Anterior cingulate cortex (tissue), 58 donors: ENCODE results near the gene SNX24.

Experiments
- DNase-seq, 58 donors: peaks; one replicate each; lab custom pipeline; 2025; lab: John Stamatoyannopoulos, UW

Gene SNX24

DNA sequence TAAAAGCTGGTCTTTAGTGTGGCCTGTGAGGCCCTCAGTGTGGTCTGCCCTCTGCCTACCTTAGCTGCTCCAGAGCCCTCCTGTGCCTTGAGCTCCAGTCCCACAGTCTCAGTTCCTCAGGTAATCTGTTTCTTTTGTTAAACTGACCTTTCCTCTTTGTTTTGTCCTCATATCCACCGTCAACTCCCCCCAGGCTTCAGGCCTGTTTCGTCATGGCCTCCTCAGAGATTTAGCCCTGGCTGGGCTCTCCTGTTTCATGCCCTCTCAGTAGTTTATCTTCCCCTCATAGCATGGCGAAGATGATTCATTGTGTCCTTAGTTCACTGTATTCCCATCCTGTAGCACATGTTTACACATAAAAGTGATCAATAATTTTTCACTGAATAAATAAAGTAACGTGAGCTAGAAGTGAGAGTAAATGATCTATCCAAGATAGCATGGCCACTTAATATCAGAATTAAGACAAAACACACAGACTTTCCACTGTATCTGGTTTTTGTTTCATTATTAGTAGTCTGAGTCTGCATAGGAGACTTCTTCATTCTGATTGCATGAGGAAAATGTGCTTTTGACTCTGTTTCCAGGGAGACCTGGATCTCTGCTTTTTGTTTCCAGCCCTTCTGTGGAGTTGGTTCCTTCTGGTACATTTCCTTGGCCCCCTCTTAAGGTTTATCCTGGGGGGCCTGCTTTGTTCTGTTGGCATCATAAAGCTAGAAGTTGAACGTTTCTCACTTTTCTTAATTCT is 70.5 kb downstream of the SNX24 start:
- no peak for DNase-seq

DNA sequence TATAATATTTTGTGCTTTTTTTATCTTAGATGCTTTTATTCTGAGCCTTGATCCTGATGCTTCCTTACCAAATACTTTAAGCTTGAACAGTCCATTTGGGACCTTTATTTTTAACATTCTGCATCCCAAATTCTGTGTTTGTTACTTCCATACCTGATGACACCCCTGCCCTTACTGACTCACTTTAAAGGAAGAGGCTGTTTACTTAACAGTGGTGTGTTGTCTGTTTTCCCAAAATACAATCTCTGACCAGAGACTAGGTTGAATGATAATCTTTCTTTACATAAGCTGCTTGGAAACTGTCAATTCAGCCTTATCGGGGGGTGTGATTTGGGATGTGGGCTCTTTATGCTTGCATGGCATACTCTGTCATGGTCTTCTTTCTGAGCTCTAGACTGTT is 71.1 kb downstream of the SNX24 start:
- DNase-seq: no peak

DNA sequence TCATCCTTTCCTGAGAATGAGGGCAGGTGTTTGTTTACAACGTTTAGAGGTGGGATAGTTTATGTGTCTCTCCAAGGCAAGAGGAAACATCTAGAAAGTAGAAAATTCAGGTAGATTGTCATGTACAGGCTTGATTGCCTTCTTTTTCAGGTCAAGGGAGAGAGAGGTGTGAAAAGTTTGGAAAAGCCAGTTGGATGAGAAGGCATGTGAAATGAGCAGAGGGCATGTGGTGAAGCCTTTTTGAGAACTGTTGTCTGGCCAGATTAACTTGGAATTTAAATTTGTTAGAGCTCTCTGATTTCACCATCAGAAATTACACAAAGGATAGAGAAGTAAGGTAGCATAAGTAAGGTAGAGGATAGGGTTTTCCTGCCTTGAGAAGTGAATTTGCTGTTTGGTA is 74.6 kb downstream of the SNX24 start:
- DNase-seq: no peak

DNA sequence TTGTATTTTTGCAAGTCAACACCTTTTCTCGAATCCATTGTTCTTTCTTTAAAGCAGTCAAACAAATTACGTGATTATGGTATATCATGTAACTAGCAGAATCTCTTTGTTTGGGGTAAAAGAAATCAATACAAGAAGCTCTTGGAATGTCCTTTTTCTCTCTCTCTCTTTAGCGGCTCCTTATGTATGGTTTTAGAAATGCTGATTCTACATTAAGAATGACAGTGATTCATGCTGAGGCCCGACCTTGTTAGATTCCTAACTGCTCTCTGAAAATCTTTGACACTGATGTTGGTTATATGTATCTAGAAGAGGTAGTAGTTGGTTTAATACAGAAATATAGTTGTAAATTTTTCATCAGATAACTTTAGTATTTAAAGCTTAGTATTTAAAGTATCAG is 76.4 kb downstream of the SNX24 start:
- DNase-seq: no peak

DNA sequence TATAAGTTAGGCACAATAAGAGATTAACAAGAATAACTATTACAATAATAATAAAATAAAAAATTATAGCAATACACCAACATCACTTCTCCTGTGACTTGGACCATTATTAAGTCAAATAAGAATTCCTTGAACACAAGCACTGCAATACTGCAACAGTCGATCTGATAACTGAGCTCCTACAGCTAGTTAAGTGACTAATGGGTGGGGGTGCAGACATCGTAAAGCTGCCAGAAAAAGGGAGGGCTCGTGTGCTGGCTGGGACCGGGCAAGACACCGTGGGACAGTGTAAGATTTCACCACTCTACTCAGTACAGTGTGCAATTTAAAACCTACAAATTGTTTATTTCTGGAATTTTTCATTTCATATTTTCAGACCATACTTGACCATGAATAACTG is 78.8 kb downstream of the SNX24 start:
- DNase-seq: no peak

DNA sequence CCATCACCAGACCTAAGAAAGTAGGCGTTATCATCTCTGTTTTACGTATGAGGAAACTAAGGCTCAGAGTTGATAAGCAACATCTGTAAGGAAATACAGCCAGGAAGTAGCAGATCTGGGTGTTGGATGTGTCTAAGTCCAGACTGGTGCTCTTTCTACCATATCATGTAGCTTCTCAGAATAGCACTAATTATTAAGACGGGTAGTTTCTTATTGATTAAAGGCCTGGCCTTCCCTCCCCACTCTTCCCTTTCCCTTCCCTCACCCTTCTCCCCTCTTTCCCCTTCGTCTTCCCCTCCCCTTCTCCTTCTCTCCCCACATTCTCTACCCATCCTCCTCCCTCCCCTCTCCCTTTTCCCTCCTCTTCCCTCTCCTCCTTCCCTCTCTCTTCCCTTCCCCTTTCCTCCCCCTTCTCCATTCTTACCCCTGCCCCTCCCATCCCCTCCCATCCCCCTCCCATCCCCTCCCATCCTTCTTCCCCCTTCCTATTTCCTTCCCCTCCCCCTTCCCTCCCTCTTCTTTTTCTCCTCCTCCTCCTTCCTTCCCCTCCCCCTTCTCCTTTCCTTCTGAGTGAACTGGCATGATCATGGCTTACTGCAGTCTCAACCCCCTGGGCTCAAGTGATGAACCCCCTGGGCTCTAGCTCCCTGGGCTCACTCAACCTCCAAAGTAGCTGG is 79.4 kb downstream of the SNX24 start:
- DNase-seq: no peak

DNA sequence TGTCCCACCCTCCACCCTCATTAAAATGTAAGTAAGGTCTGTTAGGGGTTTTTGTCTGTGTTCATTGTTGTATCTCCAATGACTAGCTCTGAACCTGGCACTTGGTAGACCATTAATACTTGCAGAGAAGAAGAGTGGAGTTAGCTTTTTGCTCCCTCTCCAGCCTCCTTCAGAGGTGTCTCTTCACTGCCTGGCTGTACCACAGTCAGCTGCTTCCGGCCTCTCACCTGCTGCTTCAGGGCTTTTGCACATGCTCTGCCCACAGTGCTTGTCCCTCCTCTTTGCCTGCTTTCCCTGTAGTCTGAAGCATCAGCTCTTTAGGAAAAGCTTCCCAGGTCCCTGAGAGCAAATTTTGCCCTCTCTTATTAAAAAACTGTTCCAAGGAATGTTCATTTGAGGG is 83.6 kb downstream of the SNX24 start:
- DNase-seq: no peak

DNA sequence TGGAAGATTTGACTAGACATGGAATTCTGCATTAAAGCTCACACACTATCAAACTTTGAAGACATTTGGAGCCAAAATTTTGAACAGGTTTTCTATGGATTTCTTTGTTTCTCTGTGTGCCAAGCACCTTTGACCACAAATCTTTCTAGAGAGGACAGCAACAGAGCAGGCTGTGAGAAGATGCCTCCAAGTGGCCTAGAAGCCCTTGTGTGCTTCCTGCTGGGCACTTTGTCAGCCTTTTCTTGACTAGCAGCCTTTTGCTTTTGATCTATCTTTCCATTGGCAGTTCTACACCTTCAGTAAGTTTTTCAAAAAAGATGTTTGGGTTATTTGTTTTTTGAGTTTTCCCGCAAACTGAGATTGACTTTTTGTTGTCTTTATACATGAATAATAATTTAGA is 84.6 kb downstream of the SNX24 start:
- DNase-seq: no peak

DNA sequence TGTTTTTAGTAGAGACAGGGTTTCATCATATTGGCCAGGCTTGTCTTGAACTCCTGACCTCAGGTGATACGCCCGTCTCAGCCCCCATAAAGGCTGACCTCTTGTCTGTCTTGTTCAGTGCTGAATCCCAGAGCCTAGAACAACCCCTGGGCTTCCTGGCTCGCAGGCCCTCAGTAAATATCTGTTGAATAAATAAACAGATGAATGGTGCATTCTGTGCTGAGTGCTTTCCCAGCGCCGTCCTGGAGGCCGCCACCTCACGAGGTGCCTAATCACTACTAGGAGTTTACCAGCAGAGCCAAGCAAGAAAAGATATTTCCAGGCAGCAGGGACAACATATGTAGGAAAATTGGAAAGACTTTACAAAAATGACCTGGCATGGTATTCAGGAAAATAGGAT is 88.5 kb downstream of the SNX24 start:
- no peak for DNase-seq

DNA sequence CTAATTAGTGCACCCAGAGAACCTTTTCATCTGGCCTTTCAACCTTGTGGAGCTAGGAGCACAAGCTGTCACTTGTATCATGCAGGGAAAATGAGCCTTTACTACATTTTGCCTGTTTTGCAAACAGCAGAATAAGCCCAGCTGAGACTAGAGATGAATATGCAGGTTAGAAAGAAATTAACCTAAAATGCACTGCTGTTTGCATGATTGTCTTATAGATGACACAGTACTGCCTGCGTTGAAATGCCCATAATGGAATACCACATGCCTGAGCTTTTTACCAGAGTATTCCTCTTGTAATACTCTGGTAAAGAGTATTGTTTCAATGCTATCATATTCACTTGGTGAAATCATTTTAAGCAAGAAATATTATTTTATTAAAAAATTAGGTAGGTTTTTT is 90.7 kb downstream of the SNX24 start:
- DNase-seq: no peak

DNA sequence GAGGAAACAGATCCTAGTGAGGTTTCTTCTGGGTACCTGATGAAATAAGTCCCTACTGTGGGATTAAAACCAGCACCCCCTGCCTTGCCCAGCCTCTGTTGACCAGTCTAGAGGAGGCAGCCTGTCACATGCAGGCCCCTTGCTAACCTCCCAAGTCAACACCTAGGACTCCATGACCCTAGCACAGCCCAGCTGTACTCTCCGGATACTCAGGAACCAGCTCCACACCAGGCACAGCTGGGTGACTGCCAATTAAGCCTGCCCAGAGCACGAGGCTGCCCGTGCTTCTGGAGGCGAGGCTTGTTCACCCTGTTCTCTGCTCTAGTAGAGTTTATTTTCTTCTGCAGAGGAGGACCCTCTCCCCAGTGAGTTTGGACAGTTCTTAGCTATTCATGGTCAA is 92.5 kb downstream of the SNX24 start:
- peak in 12 of 58 donors; percentile 1 to 41 (median 9) for DNase-seq

DNA sequence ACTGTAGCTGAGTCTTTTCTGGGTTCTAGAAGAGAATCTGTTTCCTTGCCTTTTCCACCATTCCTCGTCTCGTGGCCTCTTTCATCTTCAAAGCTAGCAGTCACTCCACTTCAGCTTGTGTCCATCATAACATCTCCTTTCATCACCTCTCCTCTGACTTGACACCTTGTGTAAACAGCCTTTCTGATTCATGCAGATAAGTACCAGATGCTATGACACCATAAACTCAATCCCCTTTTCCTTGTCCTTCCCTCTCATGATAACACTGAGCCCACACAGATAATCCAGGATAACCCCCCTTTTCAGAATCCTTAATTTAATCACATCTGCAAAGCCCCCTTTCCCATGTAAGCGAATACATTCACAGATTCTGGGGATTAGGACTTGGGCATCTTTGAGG is 95.5 kb downstream of the SNX24 start:
- no peak for DNase-seq

DNA sequence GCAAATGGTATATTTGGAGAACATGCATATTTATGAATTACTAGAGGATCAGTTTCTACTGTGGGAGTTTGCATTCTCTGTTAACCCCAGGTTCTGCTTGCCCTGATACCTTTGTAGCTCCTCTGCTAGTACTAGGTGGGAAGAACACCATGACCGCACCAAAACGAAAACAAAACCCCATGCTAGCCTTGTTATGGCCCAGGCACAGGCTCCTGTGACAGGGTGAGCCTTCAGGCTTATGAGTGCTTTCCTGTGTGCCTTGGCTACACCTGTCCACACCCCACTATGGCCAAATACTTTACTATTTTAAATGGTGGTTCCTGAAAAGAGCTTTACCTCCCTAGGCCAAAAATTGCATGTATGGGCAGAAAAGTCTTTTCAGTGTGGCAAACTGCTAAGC is 96.3 kb downstream of the SNX24 start:
- DNase-seq: no peak

DNA sequence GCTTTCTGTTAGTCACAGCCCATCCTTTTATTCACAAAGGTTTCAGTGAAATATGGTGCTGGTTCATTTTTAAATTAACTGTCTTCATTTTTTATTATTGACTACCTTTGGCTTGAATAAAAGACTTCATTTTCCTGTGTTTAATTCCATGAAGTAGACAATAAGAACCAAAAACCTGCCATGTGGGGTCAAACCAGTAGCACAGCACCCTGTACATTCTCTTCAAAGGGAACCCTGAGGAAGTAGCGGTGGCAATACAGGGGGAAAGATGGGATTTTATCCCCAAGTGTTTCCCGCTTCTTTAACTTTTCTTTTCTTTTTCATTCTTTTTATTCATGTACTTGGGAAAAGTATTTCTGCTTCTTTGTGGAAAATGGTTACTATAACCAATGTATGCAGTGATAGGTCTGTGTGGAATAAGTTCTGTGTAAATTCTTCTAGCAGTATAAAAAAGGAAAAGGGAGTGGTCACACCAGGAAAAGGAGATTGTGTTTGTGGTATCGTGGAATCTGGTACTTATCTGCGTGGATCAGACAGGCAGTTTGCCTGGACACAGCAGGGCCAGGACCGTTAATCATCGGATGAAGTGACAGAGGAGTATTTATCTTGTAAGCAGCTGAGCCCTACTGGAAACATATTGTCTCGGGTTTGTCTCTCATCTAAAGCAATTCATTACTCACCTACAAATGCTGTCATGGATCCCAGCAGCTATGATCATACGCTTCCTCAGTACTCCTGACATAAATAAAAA is 96.9 kb downstream of the SNX24 start:
- peak in 1 of 58 donors; percentile 7 for DNase-seq

DNA sequence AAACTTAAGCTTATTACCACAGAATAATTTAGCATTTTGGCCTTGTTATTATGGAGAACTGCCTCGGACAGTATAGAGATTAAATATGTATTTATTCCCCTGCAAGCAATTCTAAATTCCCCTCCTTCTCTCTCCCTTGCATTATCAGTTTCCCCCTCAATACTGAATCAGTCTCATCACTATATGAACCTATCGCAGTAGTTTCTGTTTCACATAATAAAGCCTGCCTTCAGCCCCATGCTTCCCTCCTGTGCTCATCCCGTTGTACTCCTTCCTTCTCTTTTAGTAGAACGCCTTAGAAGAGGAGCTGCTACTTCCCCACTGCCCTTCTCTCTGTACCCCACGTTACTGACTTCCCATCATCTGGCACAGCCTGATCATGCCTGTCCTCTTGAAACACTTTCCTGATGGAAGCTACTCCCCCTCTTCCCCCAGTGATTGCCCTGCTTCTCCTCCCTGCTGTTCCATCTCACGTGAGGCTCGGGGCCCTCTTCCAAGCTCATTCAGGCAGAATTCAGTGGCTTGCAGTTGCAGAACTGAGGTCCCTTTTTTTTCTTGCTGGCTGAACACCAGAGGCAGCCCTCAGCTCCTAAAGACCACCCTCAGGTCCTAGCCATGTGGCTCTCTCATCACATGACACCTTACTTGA is 97.8 kb downstream of the SNX24 start:
- peak in 7 of 58 donors; percentile 9 to 24 (median 14) for DNase-seq

DNA sequence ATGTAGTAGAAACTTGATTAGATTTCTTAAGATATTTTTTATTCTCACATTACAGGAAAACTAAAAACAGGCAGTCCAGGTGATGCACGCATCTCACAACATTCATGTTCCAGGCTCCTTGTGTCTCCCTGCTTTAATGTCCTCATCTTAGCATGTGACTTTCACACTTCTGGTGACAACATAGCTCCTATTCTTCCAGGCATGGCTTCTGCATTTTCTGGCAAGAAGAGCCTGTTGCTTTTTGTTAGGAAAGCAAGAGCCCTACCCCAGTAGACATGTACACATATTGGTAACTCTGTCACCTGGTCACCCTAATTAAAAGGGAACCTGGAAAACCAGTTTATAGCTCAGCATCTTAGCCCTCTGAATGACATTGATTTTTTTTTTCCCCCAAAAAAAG is 98.6 kb downstream of the SNX24 start:
- no peak for DNase-seq

DNA sequence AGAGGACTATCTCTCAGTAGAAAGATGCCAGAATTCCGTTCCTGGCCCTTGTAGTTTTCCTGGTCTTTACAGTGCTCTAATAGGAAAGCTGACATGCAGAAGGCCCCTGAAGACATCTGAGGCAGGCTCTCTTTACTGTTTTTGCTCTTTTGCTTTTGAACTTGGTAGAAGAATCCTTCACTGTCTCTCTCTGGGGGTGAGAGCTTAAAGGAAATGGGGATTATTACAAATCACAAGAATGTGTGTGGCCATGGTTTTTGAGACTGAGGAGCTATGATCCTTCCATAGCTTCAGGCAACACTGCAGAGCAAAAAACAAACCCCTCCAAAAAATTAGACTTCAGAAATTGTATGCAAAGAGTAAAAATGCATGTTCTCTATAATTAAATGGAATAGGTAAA is 102.0 kb downstream of the SNX24 start:
- no peak for DNase-seq

DNA sequence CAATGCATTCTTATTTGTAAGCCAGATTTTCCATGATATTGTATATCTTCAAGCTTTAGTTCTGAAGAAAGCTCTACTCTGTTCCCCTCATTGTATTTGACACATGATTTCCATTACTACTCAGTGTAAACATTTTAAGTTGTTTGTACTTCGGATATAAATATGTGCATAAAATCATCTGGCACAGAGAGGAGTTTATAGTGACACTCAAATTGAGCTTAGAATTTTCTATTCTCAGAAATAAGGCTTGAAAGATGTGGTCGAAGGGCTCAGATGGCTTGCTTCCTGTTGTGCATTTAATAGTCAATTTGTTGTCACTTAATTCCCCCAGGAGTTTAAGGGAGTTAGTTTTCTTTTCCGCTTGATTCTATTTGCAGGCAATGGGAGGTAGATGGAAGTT is 102.4 kb downstream of the SNX24 start:
- DNase-seq: no peak

DNA sequence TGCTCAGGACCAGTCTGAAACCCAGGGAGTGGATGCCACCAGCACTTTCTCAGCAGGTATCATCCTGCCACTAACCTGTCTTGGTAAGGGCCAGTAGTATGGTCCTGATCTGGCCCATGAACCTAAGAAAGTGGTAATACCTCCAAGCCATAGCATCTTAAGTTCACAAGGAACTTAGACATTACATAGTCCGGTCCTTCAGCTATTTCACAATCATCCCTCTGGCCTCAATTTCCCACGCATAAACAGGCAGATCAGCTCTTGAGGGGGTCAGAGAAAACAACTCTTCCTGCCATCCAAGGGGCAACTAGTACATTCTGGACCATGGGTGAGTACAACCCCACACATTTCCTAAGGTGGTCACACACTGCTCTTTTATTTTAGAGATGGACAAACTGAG is 102.9 kb downstream of the SNX24 start:
- no peak for DNase-seq

DNA sequence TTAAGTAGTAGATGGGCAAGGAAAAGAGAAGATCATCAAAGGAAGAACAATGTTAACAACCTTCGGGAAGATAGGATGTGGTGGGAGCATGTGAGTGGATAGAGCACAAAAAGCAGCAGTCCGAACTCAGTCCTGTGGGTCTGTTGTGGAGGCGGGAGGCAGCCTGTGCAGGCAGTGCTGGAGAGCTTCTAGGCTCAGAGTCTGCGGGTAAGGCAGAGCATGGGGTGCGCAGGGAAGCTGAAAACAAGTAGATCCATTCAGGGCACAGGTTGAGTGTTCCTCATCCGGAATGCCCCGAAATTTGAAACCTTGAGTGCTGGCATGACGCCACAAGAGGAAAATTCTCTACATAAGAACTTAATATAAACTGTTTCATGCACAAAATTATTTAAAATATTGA is 106.2 kb downstream of the SNX24 start:
- no peak for DNase-seq

DNA sequence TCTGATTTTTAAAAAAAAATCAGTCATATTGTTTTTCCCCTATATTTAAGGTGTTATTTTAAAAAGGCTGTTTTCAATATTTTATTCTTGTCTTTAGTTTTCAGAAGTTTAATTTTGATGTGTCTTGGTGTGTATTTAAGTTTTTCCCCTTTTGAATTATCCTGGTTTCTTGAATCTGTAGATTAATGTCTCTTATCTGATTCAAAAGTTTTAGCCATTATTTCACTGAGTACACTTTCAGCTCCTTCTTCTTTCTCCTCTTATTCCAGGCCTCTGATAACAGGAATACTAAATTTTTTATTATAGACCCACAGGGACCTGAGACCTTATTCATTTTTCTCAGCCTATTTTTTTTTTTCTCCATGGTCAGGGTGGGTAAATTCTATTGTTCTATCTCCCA is 109.3 kb downstream of the SNX24 start:
- no peak for DNase-seq
